Activated CD8-positive, alpha-beta memory T cell treated with anti-CD3 and anti-CD28 coated beads for 48 hours (primary cell): ENCODE data around the gene RGS17.
"Not testable (repeated sequence)": the region's sequence is repeated elsewhere in the genome, so short reads cannot be mapped to it uniquely, and the experiment has no call there.

Experiments used
- DNase-seq, 3 experiments: peaks; one replicate each; pipeline ENCODE4 v3.0.0-alpha.2; 2020; ENCODE audit warnings: low read depth in 2 of 3, low spot score in 2 of 3

RGS17 gene

DNA sequence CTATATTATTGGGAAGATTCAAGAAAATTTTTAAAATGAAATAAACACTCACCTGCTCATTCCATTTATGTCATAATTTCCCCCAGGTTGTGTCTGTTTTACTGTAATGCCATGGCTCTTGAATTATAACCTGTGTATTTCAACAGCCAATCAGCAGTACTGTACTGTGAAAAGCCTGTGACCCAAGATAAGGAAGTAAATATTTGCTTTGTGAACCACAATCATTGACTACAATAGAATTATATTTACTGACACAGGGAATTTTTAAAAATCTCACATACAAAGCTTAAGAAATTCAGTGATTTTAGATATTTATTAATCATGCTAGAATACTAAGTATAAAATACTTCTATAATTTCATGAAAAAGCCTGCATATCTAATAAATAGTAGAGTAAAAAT, 6.0 kb downstream of the RGS17 start:
- no peak for DNase-seq

GRCh38 chr6:153123801-153124200, 7.3 kb downstream of the RGS17 start:
- DNase-seq, result no peak

DNA sequence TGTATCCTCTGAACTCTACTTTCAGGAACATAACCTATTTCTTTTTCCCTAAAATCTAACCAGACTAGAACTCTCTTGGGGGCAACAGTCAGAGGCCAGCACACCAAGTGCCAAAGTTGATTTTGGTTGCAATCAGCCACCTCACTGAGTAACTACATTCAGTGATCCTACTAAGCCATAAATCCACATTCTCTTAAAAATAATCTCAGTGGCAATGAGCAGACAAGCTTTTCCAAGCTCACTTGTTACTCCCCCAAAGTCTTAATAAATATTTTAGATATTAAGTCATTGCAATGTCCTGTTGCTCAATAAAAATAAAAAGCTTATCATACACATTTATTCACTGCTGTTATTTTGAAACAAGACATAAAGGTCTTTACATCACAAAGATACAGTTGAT, 9.8 kb downstream of the RGS17 start:
- no peak for DNase-seq

DNA sequence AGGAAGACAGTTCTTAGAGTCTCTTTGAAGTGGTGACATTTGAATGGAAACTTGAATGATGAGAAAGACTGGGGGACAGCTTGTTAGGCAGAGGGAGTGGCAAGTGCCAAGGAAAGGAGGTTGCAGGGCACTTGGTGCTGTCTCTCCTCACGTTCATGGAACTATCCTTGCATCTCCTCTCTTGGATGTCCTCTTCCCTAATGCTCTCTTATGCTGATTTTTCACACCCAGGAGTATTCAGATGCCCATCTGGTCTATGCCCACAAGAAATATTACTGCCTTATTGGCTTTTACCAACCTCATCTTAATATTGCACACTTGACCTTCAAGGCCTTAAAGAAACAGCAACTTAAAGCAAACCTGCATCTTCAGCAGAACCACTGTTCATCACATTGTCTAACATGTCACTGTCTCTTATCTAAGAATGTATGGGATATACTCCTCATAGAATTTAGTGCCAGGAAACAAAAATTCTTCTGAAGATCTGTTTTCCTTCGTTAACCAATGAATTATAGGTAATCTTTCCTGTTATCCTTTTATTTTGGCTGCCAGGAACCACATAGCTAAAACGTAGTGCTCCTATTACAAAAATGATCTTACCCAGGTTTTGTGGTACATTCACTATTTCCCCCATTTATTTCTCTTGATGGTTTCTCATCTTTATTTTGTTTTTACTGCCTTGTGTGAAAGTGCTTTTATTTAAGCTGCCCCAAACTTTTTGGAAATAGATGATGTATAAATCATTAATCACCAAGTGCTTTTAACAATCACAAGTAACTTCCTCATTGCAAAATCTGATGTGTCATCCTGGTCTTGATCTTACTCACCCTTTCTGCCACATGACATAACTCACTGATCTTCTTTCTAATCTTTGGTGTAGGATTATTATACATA, 12.8 kb downstream of the RGS17 start:
- DNase-seq, result no peak

- DNase-seq, result not testable (repeated sequence)
Measured at GRCh38 chr6:153111082-153111481, 20.0 kb downstream of the RGS17 start.

DNA sequence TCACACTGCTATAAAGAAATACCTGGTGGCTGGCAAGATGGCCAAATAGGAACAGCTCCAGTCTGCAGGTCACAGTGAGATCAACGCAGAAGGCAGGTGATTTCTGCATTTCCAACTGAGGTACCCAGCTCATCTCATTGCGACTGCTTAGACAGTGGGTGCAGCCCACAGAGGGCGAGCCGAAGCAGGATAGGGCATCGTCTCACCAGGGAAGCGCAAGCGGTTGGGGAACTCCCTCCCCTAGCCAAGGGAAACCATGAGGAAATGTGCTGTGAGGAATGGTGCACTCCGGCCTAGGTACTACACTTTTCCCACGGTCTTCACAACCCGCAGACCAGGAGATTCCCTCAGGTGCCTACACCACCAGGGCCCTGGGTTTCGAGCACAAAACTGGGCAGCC, 20.5 kb downstream of the RGS17 start:
- DNase-seq, result not testable (repeated sequence)

DNA sequence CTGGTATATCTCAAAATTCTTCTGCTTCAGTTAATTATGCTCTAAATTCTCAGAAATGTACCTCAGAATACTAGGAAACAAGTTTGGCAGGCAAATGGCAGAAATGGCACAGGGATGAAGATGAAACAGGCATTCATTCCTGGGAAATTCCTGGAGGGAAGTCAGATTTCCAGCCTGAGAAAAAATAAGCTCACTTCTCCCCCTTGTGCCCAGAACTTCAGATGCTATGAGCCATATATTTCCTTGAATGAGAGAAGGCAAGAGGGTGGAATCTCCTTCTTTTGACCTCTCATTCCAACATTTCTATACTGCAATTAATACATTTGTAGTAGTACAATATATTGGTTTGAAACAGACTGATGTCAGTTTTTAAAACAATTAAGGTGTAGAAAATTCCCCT, 22.8 kb downstream of the RGS17 start:
- DNase-seq, result no peak

- no peak for DNase-seq
Measured at GRCh38 chr6:153106021-153106420, 25.1 kb downstream of the RGS17 start.

DNA sequence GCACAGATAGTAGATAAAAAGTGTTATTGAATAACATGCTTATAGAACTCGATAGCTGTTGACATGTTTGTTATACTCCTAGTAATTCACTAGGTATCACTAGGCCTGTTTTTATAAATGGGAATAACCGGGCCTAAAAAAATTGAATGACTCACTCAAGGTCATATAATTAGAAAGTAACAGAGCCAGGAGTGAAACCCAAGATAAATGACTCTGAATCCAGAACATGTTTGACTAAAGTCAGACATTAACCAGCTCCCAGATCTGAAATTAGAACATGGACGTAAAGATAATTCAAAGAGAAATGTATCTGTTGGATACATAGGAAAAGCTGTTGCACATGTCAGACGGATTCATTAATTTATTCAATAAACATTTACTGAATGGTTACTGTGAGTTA, 26.9 kb downstream of the RGS17 start:
- no peak for DNase-seq

GRCh38 chr6:153103319-153103655, 27.8 kb downstream of the RGS17 start:
- no peak for DNase-seq

DNA sequence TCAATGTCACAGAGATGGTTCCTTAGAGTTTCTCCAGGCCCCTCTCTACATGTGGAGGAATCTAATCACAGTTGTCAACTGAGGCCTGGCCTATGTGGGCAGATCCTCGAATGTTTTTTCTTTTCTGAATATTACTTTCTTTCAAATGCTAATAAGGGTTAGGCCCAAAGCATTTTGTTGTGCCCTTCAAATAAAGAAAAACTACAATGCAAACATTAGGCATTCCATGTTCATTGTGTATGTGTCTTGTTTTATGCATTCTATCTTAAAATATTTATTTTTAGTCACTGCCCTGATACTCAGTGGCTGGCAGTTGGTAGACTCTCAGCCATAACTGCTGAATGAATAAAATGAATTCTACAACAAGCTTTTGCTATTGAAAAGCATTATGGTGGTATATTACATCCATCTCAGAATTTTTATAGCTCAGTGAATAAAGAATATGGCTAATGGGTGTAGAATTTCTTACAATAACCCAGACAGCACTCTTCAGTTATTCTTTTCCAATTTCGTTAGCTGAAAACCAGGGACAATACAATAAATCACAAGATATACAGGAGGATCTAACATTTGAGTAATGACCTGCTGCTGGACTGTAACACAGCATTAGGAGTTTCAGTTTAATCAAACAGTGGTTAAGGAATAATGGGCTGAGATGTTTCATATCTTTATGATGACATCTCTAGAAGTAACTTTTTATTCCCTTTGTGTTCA, 28.3 kb downstream of the RGS17 start:
- no peak for DNase-seq

GRCh38 chr6:153101461-153101860, 29.6 kb downstream of the RGS17 start:
- no peak for DNase-seq

- DNase-seq, result no peak
Measured at GRCh38 chr6:153099636-153100035, 31.4 kb downstream of the RGS17 start.

DNA sequence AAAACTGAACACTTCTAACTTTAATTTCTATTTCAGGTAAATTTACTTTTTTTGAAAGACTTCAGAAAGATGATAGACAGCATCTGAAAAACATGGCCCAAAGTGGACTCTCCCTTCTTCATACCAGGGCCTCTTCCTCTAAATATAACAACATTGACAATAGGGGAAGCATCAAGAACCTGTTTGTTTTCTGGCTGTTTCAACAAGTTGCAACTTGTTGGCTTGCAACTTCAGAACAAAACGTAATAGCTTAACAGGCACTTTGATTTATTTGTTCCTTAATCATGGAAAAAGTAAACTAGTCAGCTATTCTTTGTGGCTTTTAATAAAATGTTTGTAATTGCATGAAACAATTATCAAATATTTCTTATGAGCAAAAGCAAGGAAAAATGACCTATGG, 34.3 kb downstream of the RGS17 start:
- DNase-seq, result no peak

DNA sequence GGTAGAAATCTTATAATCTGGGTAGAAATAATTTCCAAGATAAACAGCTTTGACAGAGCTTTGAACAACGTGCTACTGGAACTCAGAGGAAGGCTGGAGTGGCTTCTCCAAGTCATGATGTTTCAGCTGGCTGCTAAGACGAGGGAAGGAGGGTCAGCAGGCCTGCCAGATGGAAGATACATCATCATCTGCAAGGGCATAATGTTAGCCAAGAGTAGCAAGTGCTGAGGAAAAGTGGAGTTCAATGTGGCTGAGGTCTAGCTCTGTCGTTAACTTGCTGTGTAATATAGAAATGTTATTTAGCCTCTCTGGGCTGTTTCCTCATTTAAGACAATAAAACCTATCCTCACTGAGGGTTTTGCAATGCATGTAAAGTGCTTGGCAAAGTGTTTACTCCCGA, 35.1 kb downstream of the RGS17 start:
- DNase-seq, result no peak

DNA sequence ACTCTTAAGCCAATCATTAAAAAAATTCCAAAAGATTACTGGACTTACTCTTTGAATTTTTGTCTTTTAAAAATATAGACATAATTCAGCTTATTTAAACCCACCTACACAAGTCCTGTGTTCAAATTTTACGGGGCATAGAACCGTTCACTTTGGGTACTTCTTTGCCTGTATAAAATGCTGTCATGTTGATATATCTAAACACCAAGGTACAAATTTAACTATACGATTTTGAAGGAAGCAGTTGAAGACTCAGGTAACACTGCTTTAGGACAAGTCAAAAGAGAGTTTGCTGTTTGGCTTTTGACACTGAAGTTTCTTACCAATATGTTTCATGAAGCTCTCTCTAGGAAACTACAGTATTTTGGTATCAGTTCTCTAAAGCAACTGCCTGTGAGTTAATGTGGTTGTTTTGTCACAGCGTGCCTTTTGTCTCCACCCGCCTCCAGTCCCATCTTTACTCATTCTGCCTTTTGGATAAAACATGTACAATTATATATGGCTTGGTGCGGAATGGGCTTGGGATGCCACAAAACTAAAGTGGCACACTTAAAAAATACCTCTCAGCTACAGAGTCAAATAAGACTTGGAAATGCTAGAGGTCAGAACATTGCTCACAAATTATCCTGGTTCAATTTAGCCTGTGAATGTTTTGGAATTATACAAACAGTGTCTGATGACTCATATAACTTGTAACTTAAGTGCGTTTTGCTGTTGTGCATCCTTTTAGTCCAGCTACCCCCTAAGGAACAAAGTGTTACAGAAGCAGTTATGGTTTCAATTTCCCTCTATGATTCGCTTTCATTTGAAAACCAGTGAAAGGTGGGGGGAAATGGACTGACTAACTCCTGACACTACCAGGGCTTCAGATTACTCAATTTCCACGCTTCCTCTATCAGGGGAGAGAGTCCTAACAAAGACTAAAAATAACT, 38.7 kb downstream of the RGS17 start:
- DNase-seq, result no peak

DNA sequence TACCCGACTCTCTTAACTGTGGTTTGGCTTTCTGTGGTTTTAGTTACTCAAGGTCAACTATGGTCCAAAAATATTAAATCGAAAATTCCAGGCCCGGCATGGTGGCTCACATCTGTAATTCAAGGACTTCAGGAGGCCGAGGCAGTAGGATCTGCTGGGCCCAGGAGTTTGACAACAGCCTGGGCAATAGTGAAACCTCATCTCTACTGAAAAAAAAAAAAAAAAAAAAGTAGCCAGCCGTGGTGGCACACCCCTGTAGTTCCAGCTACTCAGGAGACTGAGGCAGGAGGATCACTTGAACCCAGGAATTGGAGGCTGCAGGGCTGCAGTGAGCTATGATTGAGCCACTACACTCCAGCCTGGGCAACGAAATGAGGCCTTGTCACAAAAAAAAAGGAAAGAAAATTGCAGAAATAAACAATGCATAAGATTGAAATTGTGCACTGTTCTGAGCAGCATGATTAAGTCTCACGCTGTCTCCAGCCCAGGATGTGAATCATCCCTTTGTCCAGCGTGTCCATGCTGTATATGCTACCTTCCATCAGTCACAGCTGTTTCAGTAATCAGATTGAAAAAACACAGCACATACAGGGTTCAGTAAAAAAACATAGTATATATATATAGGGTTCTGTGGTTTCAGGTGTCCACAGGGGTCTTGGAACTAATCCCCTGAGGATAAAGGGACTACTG, 40.7 kb downstream of the RGS17 start:
- no peak for DNase-seq

- no peak for DNase-seq
Measured at GRCh38 chr6:153088796-153089195, 42.3 kb downstream of the RGS17 start.

DNA sequence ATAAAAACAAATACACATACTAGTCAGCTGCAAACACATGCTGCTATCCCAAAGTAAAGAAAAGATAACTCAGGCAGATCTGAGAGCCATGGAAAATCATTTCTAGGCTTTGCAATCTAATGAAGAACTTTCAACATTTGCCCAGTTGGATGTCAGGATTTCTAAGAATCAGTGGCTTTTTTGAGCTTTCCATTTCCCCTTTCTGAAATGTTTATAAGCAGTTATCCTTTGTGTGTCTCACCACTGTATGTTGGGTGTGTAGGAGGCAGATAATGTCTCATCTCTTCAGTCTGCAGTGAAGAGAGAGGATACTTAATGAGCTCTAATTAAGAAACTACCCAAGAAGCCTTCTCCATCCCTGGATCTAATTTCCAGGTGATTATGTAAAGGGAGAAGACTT, 43.6 kb downstream of the RGS17 start:
- DNase-seq, result no peak

DNA sequence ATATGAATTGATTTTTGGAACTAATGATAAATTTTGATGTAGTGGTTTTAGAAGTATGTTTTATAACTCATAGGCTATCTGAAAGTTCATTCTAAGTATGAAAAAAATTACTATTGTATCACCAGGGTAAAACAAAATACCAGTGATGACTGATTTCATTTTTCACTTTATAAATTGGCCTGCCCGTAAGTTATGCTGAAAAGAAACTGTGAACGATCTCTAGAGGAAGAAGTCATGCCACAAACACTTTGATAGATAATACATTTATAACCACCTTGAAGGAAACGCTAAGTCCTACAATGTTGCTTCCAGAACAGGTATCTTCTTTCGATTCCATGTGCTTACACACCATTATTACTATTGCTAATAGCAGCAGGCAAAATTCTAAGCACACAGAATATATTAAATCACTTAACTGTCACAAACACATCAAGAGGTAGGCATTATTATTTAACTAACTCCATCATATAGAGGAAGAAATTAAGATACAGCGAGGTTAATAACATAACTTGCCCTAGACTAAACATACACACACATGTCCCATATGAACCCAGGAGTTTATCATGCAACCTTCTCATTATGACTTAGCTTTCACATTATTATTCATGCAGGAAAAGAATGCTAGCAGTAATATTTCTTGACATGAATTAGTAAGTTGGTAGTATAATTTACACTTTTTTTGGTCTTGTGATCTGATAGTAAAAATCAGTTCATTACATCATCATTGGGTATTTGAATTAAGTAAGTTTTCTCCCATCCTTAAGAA, 44.7 kb downstream of the RGS17 start:
- DNase-seq, result no peak
